Activated CD4-positive, alpha-beta T cell treated with anti-CD3 and anti-CD28 coated beads for 4 hours (primary cell): ENCODE data around the gene ROMO1.
"Not testable (repeated sequence)": the region's sequence is repeated elsewhere in the genome, so short reads cannot be mapped to it uniquely, and the experiment has no call there.

ENCODE experiments used
- DNase-seq, 2 donors: peaks; one replicate each; pipeline ENCODE4 v3.0.0-alpha.2; 2020

The ROMO1 gene

GRCh38 chr20:35681960-35682359 lies 17.2 kb upstream of the ROMO1 start:
- DNase-seq = no peak

- not testable (repeated sequence) for DNase-seq
Observed at GRCh38 chr20:35685368-35685767, 13.8 kb upstream of the ROMO1 start.

DNA sequence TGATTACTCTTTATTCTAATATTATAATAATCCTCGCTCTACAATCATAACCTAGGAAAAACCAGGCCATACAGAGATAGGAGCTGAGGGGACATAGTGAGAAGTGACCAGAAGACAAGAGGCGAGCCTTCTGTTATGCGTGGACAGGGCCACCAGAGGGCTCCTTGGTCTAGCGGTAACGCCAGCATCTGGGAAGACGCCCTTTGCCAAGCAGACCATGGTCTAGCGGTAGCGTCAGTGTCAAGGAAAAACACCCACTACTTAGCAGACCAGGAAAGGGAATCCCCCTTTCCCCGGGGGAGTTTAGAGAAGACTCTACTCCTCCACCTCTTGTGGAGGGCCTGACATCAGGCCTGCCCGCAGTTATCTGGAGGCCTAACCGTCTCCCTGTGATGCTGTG lies 12.3 kb upstream of the ROMO1 start:
- DNase-seq = not testable (repeated sequence)

- DNase-seq = no peak
Observed at GRCh38 chr20:35690265-35690664, 8.9 kb upstream of the ROMO1 start.

- no peak for DNase-seq
Observed at GRCh38 chr20:35695245-35695749, 3.9 kb upstream of the ROMO1 start.

DNA sequence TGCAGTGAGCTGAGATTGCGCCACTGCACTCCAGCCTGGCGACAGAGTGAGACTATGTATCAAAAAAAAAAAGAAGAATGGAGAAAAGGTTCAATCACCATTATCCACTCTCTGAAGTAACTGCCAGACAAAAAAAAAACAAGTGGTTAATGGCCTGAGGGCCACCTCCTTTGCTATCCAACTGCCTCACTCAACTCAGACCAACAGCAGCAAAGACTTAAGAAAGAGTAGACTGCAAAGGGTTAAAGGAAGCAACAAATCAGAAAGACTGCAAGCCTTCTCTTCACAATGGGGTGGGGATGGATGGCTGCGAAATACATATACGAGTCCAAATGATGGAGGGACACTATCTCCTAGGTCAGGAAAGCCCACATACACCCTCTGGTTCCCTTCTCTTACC lies 3.2 kb upstream of the ROMO1 start:
- no peak for DNase-seq

DNA sequence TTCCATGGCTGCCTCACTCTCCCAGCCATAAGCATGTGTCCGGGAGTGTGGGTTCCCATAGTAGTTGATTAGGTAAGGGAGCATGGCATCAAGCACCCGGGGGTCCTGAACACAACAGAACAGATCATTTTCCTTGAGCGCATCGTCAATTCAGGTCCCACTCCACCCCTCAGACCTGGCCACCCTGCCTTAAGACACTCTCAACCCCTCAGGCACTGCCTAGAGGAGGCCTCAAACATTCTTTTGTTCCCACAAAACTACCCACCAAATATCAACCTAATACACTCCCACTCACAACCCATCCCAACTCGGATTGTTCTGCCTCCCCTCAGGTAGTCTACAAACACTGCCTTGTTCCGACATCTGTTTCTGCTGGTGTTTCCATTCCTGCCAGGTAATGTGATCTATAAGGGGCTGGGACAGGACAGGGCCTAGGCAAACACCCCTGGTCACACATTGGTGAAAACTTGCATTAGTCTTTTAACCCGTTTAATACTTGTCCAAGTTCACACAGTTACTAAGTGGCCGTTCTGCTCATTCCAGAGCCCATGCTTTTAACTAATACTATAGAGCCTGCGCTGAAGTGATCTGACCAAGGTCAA lies 1.4 kb upstream of the ROMO1 start:
- DNase-seq = no peak

- DNase-seq = no peak
Observed at GRCh38 chr20:35698298-35699126, 693 bp upstream of the ROMO1 start.

DNA sequence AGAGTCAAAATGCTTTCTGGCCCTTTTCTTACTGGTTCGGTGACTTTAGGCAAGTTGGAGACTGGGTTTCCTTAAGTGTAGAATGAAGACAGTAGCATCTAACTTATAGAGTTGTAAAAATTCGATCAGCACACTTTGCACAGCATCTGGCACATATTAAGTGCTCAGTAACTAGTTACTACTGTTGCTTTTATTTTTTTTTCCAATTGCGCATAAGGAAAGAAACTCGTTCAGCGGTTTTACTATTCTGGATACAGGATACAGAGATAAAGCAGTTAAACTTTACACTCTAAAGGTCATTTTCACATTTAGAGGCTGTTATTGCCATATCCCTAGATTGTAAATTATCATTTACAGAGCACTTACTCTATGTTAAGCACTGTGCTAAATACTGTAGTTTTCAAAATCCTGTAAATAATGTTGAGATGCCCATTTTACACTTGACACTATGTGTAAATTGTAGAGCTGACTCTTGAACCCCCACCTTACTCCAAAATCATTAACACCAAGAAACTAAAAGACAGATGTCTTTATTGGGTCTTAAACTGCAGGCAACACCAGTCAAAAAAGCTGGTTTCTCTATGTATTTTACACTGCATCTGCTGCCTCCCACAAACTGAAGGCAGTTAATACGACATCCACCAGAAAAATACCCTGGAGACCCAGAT lies 886 bp downstream of the ROMO1 start:
- DNase-seq = no peak

DNA sequence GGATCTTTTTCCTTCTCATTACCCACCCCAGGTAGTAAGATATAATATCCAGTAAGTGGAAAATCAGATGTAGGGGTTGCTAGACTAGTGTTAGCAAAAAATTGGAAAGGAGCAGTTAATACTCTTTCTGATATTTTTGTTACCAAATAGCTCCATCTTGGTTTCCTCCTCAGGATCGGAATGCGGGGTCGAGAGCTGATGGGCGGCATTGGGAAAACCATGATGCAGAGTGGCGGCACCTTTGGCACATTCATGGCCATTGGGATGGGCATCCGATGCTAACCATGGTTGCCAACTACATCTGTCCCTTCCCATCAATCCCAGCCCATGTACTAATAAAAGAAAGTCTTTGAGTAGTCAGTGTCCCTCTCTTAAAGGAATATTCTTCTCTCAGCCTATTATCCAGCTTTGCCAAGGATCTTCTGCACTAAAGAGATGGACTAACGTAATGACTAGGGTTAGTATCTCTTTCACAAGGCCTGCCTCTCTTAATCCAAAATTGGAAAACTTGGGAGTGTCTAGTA lies 1.5 kb downstream of the ROMO1 start:
- no peak for DNase-seq

DNA sequence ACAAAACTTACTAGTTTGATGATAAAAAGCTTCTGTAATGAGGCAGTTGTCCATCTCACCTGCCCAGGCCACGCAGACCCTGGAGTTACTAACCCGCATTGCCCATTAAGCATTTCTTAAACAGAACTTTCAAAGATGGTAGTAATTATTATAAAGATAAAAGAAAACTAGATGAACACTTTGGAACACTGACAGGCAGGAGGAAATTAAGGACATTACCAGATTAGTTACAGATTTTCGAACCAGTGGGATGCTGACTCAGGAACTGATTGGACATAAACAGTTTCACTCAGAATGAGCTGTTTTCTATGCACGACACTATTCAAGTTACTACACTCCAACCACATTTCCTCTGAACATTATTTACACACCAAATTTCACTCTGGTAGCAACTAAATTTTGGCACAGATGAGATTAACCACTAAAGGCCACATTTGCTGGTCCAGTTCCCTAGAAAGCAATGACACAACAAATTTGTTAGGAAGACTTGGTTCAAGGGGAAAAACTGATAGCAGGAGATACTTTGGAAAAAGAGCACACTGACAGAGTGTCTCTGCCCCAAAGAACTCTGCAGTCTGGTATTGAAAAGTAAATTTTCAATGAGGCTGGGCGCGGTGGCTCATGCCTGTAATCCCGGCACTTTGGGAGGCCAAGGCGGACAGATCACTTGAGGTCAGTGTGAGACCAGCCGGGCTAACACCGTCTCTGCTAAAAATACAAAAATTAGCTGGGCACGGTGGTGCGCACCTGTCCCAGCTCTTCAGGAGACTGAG lies 3.0 kb downstream of the ROMO1 start:
- DNase-seq = no peak

DNA sequence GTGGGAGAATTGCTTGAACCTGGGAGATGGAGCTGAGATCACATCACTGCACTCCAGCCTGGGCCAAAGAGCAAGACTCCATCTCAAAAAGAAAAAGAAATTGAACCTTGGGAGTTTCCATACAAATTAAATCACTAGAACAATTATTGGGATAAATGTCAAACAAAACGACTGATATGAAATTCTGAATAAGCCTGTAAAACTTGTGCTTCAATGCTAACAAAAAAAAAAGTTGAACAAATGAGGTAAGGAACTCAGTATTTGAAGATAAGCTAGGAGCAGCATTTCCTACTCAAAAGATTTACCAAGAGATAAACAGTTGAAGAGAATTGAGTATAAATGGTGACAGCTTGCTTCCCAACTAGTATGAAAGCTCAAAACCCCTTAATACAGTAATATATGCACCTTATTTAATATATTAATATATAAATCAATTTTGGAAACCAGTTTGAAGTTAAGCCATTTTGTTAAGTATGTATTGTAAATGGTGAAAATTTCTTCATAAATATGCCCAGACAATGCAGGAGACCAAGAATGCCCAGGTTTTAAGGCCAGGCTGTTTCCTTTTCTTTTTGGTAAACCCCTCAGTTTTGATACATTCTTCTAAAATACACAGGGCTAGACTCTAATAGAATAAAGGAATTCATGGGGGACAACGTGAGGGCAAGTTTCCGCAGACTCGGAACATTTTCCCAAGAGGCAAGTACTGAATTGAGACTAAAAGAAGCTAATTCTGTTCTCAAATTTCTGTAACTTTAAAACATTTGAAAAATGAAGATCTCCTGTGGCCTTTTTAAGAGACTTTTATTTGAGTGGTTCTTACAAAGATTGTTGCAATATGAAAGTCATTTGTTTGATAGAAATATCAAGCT lies 3.9 kb downstream of the ROMO1 start:
- DNase-seq = no peak

GRCh38 chr20:35704514-35705261 lies 5.5 kb downstream of the ROMO1 start:
- DNase-seq = no peak

GRCh38 chr20:35705894-35706293 lies 6.7 kb downstream of the ROMO1 start:
- not testable (repeated sequence) for DNase-seq

DNA sequence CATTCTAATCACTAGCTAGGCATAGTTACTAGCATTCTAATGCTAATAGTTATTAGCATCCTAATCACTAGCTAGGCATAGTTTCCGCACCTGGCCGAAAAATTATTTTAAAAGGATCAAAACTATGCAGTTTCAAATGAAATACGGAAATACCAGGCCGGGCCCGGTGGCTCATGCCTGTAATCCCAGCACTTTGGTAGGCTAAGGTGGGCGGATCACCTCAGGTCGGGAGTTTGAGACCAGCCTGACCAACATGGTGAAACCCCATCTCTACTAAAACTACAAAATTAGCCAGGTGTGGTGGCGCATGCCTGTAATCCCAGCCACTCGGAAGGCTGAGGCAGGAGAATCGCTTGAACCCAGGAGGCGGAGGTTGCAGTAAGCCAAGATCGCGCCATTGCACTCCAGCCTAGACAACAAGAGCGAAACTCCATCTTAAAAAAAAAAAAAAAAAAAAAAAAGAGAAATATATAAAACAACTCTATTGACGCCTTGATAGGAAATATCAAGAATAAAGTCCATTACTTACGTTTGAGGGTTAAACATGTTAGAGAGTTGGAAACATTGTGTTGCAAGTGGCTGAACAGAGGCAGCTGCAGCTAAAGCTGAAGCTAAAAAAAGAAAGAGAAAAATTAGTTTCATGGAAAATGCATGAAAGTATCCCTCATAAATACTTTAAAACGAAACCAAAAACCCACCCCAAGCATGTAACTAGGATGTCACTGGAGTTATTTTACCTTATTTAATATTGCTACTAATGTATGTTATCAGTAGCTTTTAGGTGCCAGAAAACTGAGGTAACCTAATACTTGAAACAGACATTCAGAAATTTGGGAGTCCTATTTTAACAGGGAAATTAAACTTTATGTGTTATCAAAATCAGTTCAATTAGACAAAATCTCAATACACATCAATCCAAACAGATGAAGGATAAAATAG lies 7.7 kb downstream of the ROMO1 start:
- not testable (repeated sequence) for DNase-seq

GRCh38 chr20:35708502-35708901 lies 9.3 kb downstream of the ROMO1 start:
- no peak for DNase-seq

GRCh38 chr20:35709259-35709658 lies 10.1 kb downstream of the ROMO1 start:
- DNase-seq = no peak

- DNase-seq = no peak
Observed at GRCh38 chr20:35710039-35710438, 10.8 kb downstream of the ROMO1 start.

DNA sequence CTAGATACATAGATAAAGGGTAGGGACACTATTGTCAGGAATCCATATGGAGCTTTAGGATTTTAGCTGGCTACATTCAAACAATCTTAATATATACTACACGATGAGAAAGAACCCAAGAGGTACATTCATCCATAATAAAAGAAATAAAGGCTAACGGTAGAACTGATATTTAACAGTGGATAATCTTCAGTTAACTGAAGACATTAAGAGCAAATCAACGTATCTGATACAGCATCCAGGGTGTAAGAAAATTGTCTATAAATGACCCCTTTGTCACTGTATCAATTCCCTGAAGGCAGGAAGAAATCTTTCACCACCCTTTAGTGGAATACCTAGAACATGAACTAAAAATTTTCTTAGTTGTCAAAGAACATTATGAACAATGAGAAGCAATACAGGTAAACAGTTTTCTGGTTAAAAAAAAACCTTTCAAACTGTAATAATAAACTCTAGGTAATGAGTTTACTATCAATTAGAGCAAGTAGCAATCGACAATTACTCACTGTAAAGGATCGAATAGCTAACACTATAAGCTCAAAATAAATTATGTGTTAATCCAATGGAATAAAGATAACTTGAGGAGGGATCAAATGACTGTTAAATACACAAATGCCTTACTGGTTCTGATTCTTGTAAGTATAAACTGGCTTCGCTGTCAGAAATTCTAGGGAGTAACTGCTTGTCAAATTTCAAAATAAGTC lies 11.8 kb downstream of the ROMO1 start:
- no peak for DNase-seq
